DMS79 (cell line): ENCODE measurements around the gene CATSPERB.
A peak's percentile ranks its signal among the peaks of the same experiment; 100 is the strongest.
"Not testable (repeated sequence)": the region's sequence is repeated elsewhere in the genome, so short reads cannot be mapped to it uniquely, and the experiment has no call there.

ENCODE experiments used
- DNase-seq: peaks from one replicate; lab custom pipeline; 2025; lab: John Stamatoyannopoulos, UW

CATSPERB gene

DNA sequence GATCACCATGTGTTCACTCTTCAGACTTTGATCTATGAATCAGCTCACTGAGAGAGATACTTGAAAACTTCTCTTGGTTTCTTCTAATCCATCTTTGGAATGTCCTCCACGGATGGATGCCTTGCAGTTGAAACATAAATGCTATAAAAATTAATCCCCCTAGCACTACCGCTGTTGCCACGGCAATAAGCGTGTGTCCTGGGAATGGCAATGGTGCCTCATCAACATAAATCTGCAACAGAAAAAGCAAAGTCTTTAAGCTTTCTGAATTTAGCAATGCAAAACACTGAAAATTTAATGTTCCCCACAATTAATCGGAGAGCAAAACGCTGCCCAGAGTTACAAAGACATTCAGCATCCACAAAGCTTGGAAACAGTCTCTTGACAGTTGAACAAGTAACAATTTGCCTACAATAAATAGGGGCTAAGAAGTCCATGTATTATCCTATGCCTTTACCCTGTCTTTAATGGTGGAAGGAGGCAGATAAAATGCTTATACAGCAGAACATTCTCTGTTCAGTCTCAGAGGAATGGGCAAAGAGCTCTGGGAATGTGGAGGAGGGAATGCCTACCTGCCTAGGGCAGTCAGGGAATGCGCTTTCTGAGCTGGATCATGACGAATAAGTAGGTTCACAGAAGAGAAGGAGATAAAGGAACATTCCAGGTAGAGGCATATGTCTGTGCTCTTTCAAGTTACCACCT is 150.9 kb downstream of the CATSPERB start:
- no peak for DNase-seq

DNA sequence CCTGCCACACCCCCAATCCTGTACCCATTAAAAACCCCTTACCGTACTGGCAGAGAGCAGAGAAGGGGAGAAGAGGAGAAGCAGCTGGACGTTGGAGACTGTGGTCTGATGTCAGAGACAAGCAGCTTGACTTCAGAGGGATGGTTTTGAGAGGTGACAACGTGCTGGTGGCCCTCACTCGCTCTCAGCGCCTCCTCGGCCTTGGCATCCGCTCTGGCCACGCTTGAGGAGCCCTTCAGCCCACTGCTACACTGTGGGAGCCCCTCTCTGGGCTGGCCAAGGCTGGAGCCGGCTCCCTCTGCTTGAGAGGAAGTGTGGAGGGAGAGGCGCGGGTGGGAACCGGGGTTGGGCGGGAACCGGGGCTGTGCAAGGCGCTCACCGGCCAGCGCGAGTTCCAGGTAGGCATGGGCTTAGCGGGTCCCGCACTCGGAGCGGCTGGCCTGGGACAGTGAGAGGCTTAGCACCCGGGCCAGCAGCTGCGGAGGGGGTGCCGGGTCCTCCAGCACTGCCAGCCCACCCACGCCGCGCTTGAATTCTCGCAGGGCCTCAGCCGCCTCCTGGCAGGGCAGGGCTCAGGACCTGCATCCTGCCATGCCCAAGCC is 154.2 kb downstream of the CATSPERB start:
- DNase-seq = no peak

DNA sequence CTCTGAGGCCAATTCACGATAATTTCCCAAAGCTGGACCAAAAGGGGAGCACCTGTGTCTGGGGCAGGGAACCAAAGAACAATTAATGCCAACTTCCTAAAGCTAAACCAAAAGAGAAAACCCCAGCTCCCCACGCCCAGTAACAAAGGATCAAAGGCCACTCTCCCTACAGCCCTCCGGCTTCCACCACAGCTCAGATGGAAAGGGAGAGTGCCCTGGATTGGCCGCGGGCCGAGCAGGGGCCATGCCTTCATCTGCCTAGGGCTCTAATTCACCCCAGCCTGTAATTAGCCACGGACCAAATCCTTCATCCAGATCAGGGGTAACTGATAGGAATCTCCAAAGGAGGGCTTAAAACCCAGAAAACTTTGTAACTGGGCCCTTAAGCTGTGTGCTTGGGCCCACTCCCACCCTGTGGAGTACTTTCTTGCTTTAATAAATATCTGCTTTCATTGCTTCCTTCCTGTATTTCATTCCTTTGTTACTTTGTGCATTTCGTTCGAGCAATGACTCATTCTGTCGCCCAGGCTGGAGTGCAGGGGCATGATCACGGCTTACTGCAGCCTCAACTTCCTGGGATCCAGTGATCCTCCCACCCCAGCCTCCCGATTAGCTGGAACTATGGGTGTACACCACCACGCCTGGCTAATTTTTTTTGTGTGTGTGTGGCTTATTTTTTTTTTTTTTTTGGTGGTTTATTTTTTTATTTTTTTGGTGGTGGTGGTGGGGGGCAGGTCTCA is 156.2 kb downstream of the CATSPERB start:
- DNase-seq = no peak

DNA sequence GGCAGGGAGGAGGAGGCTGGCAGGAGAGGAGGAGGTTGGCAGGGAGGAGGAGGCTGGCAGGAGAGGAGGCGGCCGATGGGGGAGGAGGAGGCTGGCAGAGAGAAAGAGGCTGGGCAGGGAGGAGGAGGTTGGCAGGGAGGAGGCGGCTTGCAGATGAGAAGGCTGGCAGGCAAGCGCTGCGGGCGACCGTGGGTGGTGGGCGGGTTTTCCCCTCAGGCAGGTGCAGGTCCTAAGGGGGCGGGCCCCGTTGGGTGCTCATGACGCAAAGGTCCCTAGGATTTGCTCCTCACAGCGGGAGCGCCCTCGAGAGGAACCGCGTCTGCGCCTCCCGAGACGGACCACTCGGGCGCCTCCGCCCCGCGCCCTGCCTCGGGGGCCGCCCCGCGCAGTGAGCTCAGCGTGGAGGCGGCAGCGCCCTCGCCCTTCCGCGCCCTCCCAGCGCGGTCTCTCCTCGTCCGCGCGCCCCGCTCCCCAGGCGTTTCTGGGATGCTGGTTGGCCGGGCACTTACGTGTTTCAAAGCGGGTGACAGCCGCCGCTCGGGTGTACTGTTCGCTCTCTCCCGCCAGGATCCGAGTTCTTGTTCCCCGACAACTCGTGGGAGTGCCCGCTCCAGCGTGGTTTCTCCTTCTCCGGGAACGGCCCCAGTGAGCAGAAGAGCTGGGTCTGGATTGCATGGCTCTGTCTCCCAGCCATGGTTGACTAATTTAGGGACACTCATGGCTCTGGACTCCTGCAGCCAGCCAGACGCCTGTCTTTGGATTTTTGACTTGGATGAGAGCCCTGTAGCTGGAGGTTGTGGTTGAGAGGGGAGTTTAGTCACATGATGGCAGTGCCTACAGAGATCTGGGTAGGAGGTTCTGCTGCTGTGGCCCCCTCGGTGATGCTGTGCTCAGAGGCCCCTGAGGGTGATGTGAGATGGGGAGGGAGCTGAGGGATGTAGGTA is 157.7 kb downstream of the CATSPERB start:
- peak; percentile 88 for DNase-seq

DNA sequence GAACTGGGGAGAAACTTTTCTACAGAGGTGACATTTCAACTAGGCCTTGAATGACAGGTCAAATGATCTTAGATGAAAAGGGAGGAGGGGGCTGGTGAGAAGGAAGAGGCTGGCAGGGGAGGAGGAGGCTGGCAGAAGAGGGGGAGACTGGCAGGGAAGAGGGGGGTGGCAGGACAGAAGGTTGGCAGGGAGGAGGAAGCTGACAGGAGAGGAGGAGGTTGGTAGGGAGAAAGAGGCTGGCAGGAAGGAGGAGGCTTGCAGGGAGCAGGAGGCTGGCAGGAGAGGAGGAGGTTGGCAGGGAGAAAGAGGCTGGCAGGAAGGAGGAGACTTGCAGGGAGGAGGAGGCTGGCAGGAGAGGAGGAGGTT is 158.4 kb downstream of the CATSPERB start:
- no peak for DNase-seq

DNA sequence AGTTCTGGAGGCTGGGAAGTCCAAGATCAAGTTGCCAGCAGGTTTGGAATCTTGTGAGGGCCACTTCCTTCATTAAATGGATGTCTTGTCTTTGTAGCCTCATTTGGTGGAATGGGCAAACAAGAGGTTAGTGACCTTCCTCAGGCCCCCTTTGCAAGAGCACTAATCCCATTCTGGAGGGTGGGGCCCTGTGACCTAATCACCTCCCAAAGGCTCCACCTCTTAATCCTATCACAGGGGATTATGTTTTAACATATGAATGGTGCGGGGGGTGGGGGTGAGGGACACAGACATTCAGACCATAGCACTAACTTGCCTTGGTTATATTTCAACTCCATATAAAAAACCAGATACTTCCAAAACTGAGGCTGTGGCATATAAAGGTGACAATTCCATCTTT is 161.9 kb downstream of the CATSPERB start:
- no peak for DNase-seq

DNA sequence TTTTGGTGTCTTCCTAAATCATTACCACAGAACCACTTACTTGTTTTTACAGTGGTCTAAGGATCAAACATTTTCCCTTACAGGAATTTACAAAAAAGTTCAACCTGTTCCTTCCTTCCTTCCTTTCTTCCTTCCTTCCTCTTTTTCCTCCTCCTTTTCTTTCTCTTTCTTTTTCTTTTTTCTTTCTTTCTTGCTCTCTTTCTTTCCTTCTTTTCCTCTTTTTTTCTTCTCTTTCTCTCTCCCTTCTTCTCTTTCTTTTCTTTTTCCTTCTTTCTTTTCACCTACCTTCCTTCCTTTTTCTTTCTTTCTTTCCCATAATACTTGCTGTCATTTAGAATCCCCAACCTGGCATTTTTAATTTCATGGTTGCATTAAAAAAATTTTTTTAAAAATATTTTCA is 162.6 kb downstream of the CATSPERB start:
- no peak for DNase-seq

DNA sequence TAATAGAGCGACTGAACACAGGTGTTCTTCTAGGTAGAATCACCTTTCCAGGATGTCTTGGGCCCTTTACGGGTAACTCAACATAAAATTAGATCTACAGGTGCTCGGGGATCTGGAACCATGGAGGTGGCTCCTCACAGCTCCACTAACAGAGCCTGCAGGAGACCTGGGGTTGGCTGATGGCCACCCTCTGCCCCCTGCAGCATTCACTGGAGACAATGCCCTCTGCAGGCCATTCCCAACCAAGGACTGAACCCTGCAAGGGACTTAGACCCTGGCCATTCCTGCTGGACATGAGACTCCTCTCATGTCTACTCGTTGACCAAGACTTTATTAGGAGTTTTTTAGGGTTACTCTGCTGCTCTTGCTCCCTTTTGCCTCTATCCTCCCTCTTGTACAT is 163.3 kb downstream of the CATSPERB start:
- no peak for DNase-seq

DNA sequence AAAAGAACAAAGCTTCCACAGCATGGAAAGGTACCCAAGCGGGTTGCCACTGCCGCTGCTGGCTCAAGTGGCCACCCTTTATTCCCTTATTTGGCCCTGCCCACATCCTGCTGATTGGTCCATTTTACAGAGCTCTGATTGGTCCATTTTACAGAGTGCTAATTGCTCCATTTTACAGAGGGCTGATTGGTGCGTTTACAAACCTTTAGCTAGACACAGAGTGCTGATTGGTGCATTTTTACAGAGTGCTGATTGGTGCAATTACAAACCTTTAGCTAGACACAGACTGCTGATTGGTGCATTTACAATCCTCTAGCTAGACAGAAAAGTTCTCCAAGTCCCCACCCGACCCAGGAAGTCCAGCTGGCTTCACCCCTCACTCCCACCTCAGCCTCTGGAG is 164.1 kb downstream of the CATSPERB start:
- DNase-seq = not testable (repeated sequence)

DNA sequence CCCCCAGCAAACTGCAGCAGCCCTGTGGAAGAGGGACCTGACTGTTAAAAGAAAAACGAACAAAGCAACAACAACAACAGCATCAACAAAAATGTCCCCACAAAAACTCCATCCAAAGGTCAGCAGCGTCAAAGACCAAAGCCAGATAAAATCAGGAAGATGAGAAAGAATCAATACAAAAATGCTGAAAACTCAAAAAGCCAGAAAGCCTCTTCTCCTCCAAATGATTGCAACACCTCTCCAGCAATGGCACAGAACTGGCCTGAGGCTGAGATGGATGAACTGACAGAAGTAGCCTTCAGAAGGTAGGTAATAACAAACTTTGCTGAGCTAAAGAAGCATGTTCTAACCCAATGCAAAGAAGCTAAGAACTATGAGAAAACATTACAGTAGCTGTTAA is 176.4 kb downstream of the CATSPERB start:
- DNase-seq = no peak

DNA sequence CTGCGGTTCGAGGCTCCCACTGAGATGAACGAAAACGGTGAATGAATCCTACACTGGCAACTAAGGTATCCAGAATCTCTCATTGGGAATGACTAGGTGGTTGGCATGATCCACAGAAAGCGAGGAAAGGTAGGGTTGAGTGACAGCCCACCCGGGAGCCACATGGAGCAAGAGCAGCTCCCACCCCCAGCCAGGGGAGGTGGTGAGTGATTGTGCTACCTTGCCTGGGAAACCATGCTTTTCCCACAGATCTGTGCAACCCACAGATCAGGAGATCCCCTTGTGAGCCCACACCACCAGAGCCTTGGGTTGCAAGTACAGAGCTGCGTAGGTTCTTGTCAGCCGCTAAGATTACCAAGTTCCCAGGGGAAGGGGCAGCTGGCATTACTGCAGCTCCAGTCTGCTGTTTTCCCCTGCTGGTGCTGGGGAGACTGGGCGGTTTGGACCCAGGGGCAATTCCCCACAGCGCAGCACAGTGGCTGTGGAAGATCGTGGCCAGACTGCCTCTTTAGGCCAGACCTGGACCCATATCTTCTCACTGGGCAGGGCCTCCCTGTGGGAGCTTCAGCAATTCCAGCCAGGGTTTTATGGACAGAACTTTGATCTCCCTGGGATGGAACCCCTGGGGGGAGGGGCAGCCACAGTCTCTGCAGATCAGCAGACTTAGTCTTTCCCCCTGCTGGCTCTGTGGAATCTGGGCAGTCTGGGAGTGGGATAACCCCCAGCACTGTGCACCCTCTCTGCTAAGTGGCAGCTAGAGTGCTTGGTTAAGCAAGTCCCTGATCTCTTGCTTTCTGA is 177.2 kb downstream of the CATSPERB start:
- DNase-seq = no peak

DNA sequence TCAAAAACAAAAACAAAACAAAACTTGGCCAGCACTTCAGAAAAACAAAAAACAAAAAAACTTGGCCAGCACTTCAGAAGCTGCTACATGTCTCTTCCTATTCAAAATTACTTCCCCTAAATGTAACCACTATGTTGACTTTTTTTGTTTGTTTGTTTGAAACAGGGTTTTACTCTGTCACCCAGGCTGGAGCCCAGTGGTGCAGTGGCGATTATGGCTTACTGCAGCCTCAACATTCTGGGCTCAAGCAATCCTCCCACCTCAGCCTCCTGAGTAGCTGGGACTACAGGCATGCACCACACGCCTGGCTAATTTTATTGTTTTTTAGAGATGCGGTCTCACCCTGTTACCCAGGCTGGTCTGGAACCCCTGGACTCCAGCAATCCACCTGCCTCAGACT is 183.8 kb downstream of the CATSPERB start:
- no peak for DNase-seq

DNA sequence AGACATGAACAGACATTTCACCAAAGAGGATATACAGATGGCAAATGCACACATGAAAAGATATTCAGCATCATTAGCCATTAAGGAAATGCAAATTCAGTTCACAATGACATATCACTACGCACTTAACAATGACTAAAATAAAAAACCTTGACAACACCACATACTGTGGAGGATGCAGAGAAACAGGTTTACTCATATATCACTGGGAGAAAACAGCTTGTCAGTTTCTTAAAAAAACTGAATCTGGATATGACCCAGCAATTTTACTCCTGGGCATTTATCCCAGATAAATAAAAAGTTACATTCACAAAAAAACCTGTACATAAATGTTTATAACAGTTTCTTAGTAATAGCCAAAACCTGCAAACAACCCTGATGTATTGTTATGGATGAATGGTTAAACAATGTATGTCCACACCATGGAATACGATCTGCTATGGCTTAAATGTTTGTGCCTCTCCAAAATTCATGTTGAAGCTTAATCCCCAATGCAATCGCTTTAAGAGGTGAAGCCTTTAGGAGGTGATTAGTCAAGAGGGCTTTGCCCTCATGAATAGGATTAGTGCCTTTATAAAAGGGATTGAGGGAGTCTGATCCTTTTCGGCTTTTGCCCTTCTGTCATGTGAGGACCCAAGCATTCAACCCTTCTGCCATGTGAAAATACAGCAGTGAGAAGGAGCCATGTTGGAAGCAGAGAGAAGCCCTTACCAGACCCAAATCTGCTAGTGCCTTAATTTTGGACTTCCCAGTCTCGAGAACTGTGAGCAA is 185.8 kb downstream of the CATSPERB start:
- peak; percentile 7 for DNase-seq

DNA sequence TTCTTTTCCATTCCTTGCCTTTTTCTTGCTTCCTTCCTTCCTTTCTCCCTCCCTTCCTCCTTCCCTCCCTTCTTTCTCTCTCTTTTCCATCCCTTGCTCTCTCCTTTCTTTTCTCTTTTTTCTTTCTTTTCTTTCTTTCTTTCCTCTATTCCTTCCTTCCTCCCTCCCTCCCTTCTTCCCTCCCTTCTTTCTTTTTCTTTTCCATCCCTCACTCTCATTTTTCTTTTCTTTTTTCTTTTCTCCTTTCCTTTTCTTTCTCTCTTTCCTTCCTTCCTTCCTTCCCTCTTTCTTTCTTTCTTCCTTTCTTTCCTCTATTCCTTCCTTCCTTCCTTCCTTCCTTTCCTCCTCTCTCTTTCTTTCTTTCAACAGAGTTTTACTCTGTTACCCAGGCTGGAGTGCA is 186.7 kb downstream of the CATSPERB start:
- no peak for DNase-seq

DNA sequence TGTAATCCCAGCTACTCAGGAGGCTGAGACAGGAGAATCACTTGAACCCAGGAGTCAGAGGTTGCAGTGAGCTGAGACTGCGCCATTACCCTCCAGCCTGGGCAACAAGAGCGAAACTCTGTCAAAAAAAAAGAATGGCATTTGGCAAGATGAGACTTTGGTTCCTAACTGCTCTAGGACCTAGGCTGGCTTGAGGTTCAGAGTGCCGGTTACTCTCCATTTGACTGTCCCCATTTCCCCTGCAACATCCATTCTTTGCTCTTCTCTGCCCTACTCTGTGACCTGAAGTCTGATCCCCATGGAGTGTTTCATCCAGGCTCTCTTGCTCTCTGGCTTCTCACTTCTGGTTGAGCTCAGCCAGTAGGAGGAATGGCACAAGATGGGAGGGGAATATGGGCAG is 195.6 kb downstream of the CATSPERB start:
- DNase-seq = no peak

DNA sequence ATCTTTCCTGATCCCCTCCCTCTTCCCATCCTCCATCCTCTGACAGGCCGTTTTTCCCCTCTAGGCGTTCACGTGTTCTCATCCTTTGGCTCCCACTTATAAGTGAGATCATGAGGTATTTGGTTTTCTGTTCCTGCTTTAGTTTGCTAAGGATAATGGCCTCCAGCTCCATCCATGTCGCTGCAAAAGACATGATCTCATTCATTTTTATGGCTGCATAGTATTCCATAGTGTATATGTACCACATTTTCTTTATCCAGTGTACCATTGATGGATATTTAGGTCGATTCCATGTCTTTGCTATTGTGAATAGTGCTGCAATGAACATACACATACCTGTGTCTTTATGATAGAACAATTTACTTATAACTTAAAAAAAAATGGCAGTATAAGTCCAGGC is 197.8 kb downstream of the CATSPERB start:
- DNase-seq = not testable (repeated sequence)

DNA sequence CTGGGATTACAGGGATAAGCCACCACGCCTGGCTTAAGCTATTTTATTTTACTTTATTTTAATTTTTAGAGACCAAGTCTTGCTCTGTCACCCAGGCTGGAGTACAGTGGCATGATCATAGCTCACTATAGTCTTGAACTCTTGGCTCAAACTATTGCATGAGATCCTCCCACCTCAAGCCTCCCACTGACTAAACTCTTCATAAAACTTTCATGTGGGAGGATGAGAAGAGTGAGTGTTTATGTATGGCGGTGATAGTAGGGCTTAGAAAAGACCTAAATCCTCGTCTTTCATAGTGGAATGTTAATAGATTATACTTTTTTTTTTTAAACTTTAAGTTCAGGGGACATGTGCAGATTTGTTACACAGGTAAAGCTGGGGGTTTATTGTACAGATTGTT is 198.3 kb downstream of the CATSPERB start:
- DNase-seq = no peak
